ENCODE results near the gene RPA1. TPM values are rescaled to one million over a fixed set of nuclear protein-coding genes. Genes with fewer than 3 reads are reported as not detected.

The RPA1 gene
- total and polyA plus RNA-seq, 2 of the 8 experiments (the other 6 are each of a cell fraction or from before 2014, with no cell fraction given): 79.1 to 194 TPM

- Histone ChIP-seq H2BK120ac (replicated peaks; ENCODE audit: low read depth, low read length) (no peak overlapping the region), H4K5ac (ENCODE audit: insufficient read length, low read depth, low read length) (no peak overlapping the region), H2BK15ac (ENCODE audit: low read length) (no peak overlapping the region), H2BK20ac (ENCODE audit: low read length) (no peak overlapping the region), H2BK12ac (ENCODE audit: low read depth, low read length) (no peak overlapping the region), H2BK5ac (ENCODE audit: low read depth, low read length) (no peak overlapping the region), H3K9ac (replicated peaks in 1 of 4; ENCODE audit: extremely low read depth in 1 of 4, low read depth in 3 of 4, low read length in 3 of 4) (no peak overlapping the region), H2AK5ac (ENCODE audit: low read depth, low read length) (no peak overlapping the region), H3K23ac (ENCODE audit: insufficient read length) (no peak overlapping the region), H3K36me3 (ENCODE audit: control insufficient read depth in 2 of 4, insufficient read depth in 4 of 4, low read length in 3 of 4) (peaks cover 0 to 11% (median 4%) of the 10 kb centered on the region in 4 experiments; a peak in 3 of 8 replicates), H3K14ac (ENCODE audit: insufficient read length) (no peak overlapping the region), H3K79me1 (ENCODE audit: low read depth, low read length) (peaks cover 3% of the 10 kb centered on the region), H3K18ac (ENCODE audit: extremely low read depth, low read length) (no peak overlapping the region), H3K4me2 (ENCODE audit: insufficient read depth in 1 of 2, low read depth in 2 of 2, low read length in 2 of 2) (no peak overlapping the region), H3K56ac (replicated peaks; ENCODE audit: insufficient read length, low read depth, low read length) (no peak overlapping the region), H3K9me3 (ENCODE audit: insufficient read depth in 2 of 2, low read depth in 1 of 2, low read length in 1 of 2) (no peaks in the 10 kb centered on the region), H3K23me2 (ENCODE audit: low read depth, low read length) (no peaks in the 10 kb centered on the region), H3K27me3 (replicated peaks in 1 of 4; ENCODE audit: control insufficient read depth in 3 of 4, extremely low read depth in 1 of 4, insufficient read depth in 3 of 4, low read length in 3 of 4) (no peaks in the 10 kb centered on the region), H3K4me1 (replicated peaks in 1 of 4; ENCODE audit: control insufficient read depth in 3 of 4, insufficient read depth in 4 of 4, low read length in 3 of 4) (no peaks in the 10 kb centered on the region), H4K8ac (ENCODE audit: extremely low read depth, insufficient read depth, low read length) (no peak overlapping the region), H3K4ac (replicated peaks; ENCODE audit: insufficient read length, low read depth, low read length) (no peak overlapping the region), H2AFZ (ENCODE audit: low read length) (no peak overlapping the region), H3K27ac (ENCODE audit: low read depth, low read length) (no peak overlapping the region), H3K4me3 (ENCODE audit: extremely low read depth in 1 of 4, insufficient read depth in 2 of 4, low read depth in 3 of 4, low read length in 4 of 4) (no peak overlapping the region), H4K91ac (replicated peaks; ENCODE audit: insufficient read length, low read length) (no peak overlapping the region), H3K79me2 (ENCODE audit: control insufficient read depth in 1 of 2, insufficient read depth in 2 of 2, low read length in 2 of 2) (no peaks in the 10 kb centered on the region), H4K20me1 (replicated peaks in 1 of 2; ENCODE audit: control insufficient read depth in 1 of 2, insufficient read depth in 2 of 2, low read length in 2 of 2) (peaks cover 0 to 3% of the 10 kb centered on the region in 2 experiments)
- TF ChIP-seq SUZ12 (IDR thresholded peaks at IDR 0.05; ENCODE audit: low read length): no peak
- no peak for TF ChIP-seq EP300 (IDR thresholded peaks at IDR 0.05; ENCODE audit: borderline replicate concordance in 1 of 2, low read depth in 2 of 2, low read length in 2 of 2)
- no peak for TF ChIP-seq KDM1A (IDR thresholded peaks at IDR 0.05; ENCODE audit: borderline replicate concordance, low read length)
- no peak for TF ChIP-seq SIX5 (IDR thresholded peaks at IDR 0.05; ENCODE audit: low read depth, low read length)
- no peak for TF ChIP-seq CEBPB (IDR thresholded peaks at IDR 0.05; ENCODE audit: low read depth, low read length)
- TF ChIP-seq HDAC6 (IDR thresholded peaks at IDR 0.05; ENCODE audit: low read depth, low read length): no peak
- TF ChIP-seq ATF3 (IDR thresholded peaks at IDR 0.05; ENCODE audit: insufficient read depth, low read depth, low read length): no peak
- no peak for TF ChIP-seq POLR2AphosphoS5 (IDR thresholded peaks at IDR 0.05; ENCODE audit: low read depth, low read length)
- no peak for TF ChIP-seq BRCA1 (IDR thresholded peaks at IDR 0.05; ENCODE audit: low read depth, low read length)
- no peak for TF ChIP-seq TAF7 (optimal IDR thresholded peaks at IDR 0.05; ENCODE audit: borderline replicate concordance, low read depth, low read length)
- TF ChIP-seq PHF8 (conservative IDR thresholded peaks at IDR 0.05; ENCODE audit: low read depth, low read length): no peak
- TF ChIP-seq RBBP5 (IDR thresholded peaks at IDR 0.05; ENCODE audit: borderline replicate concordance, low read depth, low read length): no peak
- DNase-seq (ENCODE audit: low read depth in 1 of 2, low spot score in 2 of 2) (no peak), FAIRE-seq (no peak)
- CTCF ChIA-PET (ENCODE audit: partially characterized antibody): interaction anchor here (1.2 to 1.8 kb wide), 2 partner anchors 22 to 140 kb away, joined by 3 to 7 read pairs; no protein-coding TSS in a partner anchor
- 89% methylated on average over 11 of the region's 11 CpGs; no CpG with 5 or more reads in 1 of the 2 experiments for WGBS, 2 experiments (ENCODE audit: extremely low coverage in 1 of 2, insufficient coverage in 1 of 2, insufficient read length in 1 of 2, insufficient replicate concordance in 2 of 2, low coverage in 1 of 2, low lambda C conversion rate in 2 of 2, missing lambda C conversion rate in 1 of 2)
- POLR2A ChIA-PET (ENCODE audit: partially characterized antibody): interaction anchor here (0.8 to 1.2 kb wide), 2 partner anchors 9 to 148 kb away, joined by 4 to 5 read pairs; no protein-coding TSS in a partner anchor
Observed at GRCh38 chr17:1860978-1861377, 31.2 kb downstream of the RPA1 start.

Measured in H1 (cell line).